PC-9 (cell line): Measurements from ENCODE around the gene IGFBP1.

Experiments
- CTCF ChIP-seq: fragments of 200-600 bp; sonication (generic); conservative IDR thresholded peaks from 2 replicates; pipeline ENCODE4 v1.6.1; 2017; ENCODE audit warnings: mixed run types, antibody characterized with exemption, mild to moderate bottlenecking, moderate library complexity
- EZH2 ChIP-seq: fragments of 200-600 bp; sonication (generic); IDR thresholded peaks from 2 replicates; pipeline ENCODE4 v1.8.0; 2017; ENCODE audit warnings: antibody characterized with exemption, low read depth

GRCh38 chr7:45923818-45924217 is 35.5 kb downstream of the IGFBP1 start:
- TF ChIP-seq CTCF (no peak), EZH2 (no peak)
